ENCODE results near the gene TAAR1. TPM values are rescaled to one million over a fixed set of nuclear protein-coding genes. Genes with fewer than 3 reads are reported as not detected.

Gene TAAR1
- polyA plus RNA-seq, 1 donor (not counting 4 experiments of a cell fraction or from before 2014, with no cell fraction given) = not detected

DNA sequence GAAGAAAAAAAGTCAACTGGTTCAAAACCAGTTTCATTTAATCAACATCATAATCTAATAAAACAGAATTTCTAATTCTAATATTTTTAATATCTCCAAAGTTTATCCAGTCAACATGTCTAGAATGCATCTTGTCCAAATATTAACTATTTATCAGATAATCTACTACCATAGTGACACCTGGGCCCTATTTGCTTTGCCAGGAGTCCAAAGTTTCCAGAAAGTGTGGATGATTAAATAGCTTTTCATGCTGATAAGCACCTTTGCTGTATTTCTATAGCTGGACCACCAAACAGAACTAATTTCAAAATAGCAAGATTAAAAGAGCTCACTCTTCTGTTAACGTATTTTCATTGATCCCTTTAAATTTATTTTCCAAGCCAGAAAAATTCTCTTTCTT is 12.3 kb upstream of the TAAR1 start:
- no peaks in the 10 kb centered on the region for H3K27me3 ChIP-seq (ENCODE audit: control insufficient read depth, extremely low read depth, insufficient read depth, low read length)
- H3K79me2 ChIP-seq (ENCODE audit: control insufficient read depth, insufficient read depth, low read length) = no peaks in the 10 kb centered on the region
- H3K27ac ChIP-seq (ENCODE audit: control insufficient read depth, insufficient read depth, low read length) = no peak overlapping the region
- TF ChIP-seq EZH2 (IDR thresholded peaks at IDR 0.05; ENCODE audit: low read length) = no peak
- TF ChIP-seq, protein P1, sequence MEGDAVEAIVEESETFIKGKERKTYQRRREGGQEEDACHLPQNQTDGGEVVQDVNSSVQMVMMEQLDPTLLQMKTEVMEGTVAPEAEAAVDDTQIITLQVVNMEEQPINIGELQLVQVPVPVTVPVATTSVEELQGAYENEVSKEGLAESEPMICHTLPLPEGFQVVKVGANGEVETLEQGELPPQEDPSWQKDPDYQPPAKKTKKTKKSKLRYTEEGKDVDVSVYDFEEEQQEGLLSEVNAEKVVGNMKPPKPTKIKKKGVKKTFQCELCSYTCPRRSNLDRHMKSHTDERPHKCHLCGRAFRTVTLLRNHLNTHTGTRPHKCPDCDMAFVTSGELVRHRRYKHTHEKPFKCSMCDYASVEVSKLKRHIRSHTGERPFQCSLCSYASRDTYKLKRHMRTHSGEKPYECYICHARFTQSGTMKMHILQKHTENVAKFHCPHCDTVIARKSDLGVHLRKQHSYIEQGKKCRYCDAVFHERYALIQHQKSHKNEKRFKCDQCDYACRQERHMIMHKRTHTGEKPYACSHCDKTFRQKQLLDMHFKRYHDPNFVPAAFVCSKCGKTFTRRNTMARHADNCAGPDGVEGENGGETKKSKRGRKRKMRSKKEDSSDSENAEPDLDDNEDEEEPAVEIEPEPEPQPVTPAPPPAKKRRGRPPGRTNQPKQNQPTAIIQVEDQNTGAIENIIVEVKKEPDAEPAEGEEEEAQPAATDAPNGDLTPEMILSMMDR (optimal IDR thresholded peaks at IDR 0.05 in 1 of 3, IDR thresholded peaks at IDR 0.05 in 1 of 3, conservative IDR thresholded peaks at IDR 0.05 in 1 of 3; ENCODE audit: extremely low read depth in 1 of 3, insufficient read depth in 2 of 3, low read length in 3 of 3) = no peak
- no peak overlapping the region for H3K9ac ChIP-seq (ENCODE audit: control insufficient read depth, extremely low read depth, insufficient read depth, low read length)
- DNase-seq (ENCODE audit: low read depth, low spot score) (no peak), FAIRE-seq (no peak)
- H3K4me3 ChIP-seq (ENCODE audit: control insufficient read depth in 2 of 3, extremely low read depth in 1 of 3, insufficient read depth in 2 of 3, low read depth in 1 of 3, low read length in 3 of 3) = no peak overlapping the region
- no peak overlapping the region for H3K4me2 ChIP-seq (ENCODE audit: control insufficient read depth, extremely low read depth, insufficient read depth, low read depth, low read length)
- H3K36me3 ChIP-seq (ENCODE audit: control insufficient read depth in 2 of 2, extremely low read depth in 1 of 2, insufficient read depth in 2 of 2, low read length in 2 of 2) = no peaks in the 10 kb centered on the region
- dilution Hi-C loops (cut with MboI; ENCODE audit: extremely low pct_ligation_motif_present, low sequenced_read_pairs) = no loop called here
- no peaks in the 10 kb centered on the region for H3K9me1 ChIP-seq (ENCODE audit: control insufficient read depth, extremely low read depth, insufficient read depth, low read length)
- no peaks in the 10 kb centered on the region for H4K20me1 ChIP-seq (ENCODE audit: control insufficient read depth, extremely low read depth, insufficient read depth, low read length)
- H2AFZ ChIP-seq (ENCODE audit: control insufficient read depth, low read length) = no peak overlapping the region
- no peaks in the 10 kb centered on the region for H3K4me1 ChIP-seq (ENCODE audit: control insufficient read depth, extremely low read depth, insufficient read depth, low read length)
- no peaks in the 10 kb centered on the region for H3K9me3 ChIP-seq (ENCODE audit: control insufficient read depth, low read depth, low read length)

DNA sequence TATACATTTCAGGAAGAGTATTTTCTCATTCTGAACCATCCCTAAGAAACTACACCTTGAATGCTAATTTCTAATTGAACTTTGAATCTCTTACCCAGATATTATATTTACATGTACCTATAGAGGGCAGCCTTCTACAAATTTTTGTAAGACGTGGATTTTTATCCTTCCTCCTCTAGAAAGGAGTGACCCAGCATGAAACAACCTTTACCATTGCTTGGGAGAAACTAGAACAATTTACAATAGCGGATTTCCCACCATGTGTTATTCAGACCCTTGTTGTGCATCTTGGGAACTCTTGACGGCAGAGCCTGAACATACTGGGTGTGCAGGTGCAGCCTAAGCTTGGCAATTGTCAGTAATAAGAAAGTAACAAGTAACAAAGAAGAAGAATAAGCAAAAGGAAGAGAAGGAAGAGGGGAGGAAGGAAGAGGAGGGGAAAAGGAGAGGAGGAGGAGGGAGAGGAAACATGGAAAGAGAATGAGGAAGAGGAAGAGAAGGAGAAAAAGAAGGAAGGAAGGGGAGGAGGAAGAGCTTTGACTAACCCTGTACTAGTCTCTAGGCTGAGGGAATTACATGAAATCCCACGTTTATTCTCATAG is 10.8 kb upstream of the TAAR1 start:
- H3K36me3 ChIP-seq (ENCODE audit: control insufficient read depth in 2 of 2, extremely low read depth in 1 of 2, insufficient read depth in 2 of 2, low read length in 2 of 2) = no peaks in the 10 kb centered on the region
- dilution Hi-C loops (cut with MboI; ENCODE audit: extremely low pct_ligation_motif_present, low sequenced_read_pairs) = no loop called here
- no peaks in the 10 kb centered on the region for H4K20me1 ChIP-seq (ENCODE audit: control insufficient read depth, extremely low read depth, insufficient read depth, low read length)
- no peaks in the 10 kb centered on the region for H3K9me3 ChIP-seq (ENCODE audit: control insufficient read depth, low read depth, low read length)
- no peak overlapping the region for H3K4me3 ChIP-seq (ENCODE audit: control insufficient read depth in 2 of 3, extremely low read depth in 1 of 3, insufficient read depth in 2 of 3, low read depth in 1 of 3, low read length in 3 of 3)
- H3K27ac ChIP-seq (ENCODE audit: control insufficient read depth, insufficient read depth, low read length) = no peak overlapping the region
- H3K9me1 ChIP-seq (ENCODE audit: control insufficient read depth, extremely low read depth, insufficient read depth, low read length) = no peaks in the 10 kb centered on the region
- H3K27me3 ChIP-seq (ENCODE audit: control insufficient read depth, extremely low read depth, insufficient read depth, low read length) = no peaks in the 10 kb centered on the region
- peak; percentile 49 for FAIRE-seq
- H3K4me2 ChIP-seq (ENCODE audit: control insufficient read depth, extremely low read depth, insufficient read depth, low read depth, low read length) = no peak overlapping the region
- H3K4me1 ChIP-seq (ENCODE audit: control insufficient read depth, extremely low read depth, insufficient read depth, low read length) = no peaks in the 10 kb centered on the region
- DNase-seq (ENCODE audit: low read depth, low spot score) = no peak
- no peaks in the 10 kb centered on the region for H3K79me2 ChIP-seq (ENCODE audit: control insufficient read depth, insufficient read depth, low read length)
- no peak overlapping the region for H3K9ac ChIP-seq (ENCODE audit: control insufficient read depth, extremely low read depth, insufficient read depth, low read length)
- TF ChIP-seq, protein P1 (optimal IDR thresholded peaks at IDR 0.05 in 1 of 3, IDR thresholded peaks at IDR 0.05 in 1 of 3, conservative IDR thresholded peaks at IDR 0.05 in 1 of 3; ENCODE audit: extremely low read depth in 1 of 3, insufficient read depth in 2 of 3, low read length in 3 of 3) = peak in 1 of 3 experiments; percentile 36
- no peak for TF ChIP-seq EZH2 (IDR thresholded peaks at IDR 0.05; ENCODE audit: low read length)
- peak overlapping the region; percentile 59 for H2AFZ ChIP-seq (ENCODE audit: control insufficient read depth, low read length)
